ENCODE results near the gene DUSP2.
A peak's percentile ranks its signal among the peaks of the same experiment; 100 is the strongest.
"Not testable (repeated sequence)": the region's sequence is repeated elsewhere in the genome, so short reads cannot be mapped to it uniquely, and the experiment has no call there.

DUSP2 gene

GRCh38 chr2:96161898-96162297, 16.7 kb upstream of the DUSP2 start:
- no peak for DNase-seq

- DNase-seq, result not testable (repeated sequence)
Observed at GRCh38 chr2:96160366-96160765, 15.1 kb upstream of the DUSP2 start.

DNA sequence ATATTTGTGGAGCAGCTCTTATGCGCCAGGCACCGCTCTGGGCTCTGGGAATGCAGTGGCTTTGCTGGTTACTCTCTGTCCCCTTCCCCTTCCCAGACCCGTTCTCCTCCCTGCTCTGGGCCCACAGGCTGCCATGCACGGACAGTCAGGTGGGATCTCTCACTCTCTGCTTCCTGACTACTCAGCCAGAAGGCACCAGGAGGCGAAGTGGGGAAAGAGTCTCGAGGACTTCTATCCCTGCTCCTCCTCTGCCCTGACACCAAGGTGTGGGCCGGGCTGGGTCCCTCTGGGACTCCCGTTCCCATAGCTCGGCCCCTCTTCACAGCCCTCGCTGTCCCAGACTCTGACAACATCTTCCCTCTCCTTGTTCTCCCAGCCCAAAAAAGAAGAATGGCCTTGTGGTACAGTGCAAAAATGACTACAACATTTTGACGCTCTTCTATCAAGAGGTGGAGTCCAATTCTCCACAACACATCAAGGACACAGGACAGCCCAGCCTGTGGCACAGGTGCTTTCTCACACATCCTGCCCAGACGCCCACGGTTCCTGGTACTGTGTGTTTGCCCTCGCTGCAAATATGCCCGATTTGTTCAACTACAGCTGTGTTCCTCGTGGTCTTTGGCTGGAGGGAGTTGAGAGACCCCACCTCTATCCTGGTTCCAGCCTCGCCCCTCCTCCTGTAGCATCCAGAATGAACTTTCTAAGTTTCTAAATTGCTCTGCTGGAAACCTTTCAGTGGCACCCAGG, 14.0 kb upstream of the DUSP2 start:
- DNase-seq, result no peak

DNA sequence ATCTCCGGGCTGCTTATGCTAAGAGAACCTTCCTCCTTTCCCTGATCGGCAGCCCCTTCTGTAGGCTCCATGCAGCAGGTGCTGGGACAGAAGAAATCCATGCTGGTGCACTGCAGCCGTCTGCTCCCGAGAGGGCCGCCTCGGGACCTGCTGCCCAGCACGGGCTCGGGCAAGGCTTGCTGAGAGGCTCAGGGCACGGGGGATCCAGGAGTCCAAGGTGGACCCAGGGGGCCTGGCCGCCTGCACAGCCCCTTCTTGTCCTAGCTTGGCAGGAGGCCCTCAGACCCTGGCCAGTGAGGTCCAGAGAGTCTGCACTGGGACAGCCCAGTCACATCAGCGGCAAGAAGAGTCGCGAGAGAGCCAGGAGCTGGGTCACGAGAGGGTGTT, 13.3 kb upstream of the DUSP2 start:
- DNase-seq, result no peak

GRCh38 chr2:96157649-96158553, 12.7 kb upstream of the DUSP2 start:
- no peak for DNase-seq

DNA sequence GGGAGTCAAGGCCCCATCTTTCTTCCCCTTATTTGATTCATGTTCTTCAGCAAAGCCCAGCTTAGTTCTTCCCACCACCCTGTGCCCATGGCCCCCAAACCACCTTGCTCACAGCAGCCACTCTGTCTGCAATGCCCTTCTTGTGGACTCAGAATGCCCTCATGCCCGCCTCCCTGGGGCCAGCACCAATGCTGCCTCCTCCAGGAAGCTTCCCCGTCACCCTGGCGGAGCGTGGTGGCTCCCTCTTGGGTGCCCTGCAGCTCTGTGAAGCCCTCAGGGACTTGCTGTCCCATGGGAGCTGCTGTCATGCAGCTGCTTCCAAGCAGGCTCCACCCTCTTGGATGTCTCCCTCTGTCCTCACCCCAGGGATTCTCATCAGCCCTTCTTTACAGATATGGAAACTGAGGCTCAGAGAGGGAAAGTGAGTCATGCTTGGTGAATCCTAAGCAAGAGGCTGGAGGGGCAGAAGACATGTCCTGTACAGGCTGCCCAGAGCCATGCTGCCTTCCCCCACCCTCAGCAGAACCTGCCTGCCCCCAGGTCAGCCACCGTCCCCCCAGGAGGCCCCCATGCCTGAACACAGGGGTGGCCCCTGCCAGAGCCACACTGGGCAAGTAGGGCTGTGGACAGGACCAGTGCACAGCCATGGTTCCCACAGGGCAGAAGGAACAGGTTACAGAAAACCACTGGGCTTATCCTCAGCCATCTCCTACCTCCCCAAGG, 11.8 kb upstream of the DUSP2 start:
- no peak for DNase-seq

- DNase-seq, result no peak
Observed at GRCh38 chr2:96156011-96156820, 11.0 kb upstream of the DUSP2 start.

- no peak for DNase-seq
Observed at GRCh38 chr2:96154506-96155380, 9.5 kb upstream of the DUSP2 start.

GRCh38 chr2:96153991-96154431, 8.8 kb upstream of the DUSP2 start:
- DNase-seq, result no peak

DNA sequence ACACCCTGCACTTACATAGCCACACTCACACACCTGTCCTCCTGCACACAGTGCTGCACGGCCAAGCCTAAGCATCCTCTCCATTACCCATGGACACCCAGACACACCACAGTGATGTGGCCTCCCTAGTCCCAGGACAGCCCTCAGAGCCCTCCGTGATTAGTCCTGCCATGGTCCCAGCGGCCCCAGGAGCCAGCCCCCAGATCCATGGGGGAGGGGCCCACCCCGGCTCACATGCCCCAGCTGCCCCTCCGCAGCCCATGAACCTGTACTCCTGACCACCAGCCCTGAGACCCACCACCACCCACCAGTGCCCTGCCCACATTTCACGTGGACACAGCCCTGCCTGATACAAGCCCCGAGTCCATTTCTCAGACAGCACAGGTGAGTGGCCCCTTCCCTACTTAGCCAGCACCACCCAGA, 8.1 kb upstream of the DUSP2 start:
- DNase-seq, result no peak

- DNase-seq, result no peak
Observed at GRCh38 chr2:96152304-96153161, 7.3 kb upstream of the DUSP2 start.

DNA sequence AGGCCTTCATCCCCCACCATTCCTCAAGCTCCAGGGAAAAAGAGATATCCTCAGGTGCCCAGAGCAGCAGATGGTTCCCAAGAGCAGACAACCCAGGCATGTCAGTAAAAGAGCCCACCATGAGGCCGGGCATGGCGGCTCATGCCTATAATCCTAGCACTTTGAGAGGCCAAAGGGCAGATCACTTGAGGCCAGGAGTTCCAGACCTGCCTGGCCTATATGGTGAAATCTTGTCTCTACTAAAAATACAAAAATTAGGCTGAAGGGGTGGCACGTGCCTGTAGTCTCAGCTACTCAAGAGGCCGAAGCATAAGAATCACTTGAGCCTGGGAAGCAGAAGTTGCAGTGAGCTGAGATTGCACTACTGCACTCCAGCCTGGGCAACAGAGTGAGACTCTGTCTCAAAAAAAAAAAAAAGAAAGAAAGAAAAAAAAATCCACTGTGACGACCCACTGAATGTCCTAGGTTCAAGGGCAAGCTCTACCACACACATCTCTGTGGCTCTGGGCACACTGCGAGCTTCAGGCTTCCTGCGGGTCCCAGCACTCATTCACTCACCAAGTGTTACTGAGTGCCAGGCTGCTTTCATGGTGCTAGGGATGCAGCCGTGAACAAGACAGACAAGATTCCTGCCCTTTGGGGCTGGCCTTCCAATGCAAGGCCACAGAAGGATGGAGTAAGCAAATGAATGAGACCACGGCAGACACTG, 6.5 kb upstream of the DUSP2 start:
- DNase-seq, result no peak

DNA sequence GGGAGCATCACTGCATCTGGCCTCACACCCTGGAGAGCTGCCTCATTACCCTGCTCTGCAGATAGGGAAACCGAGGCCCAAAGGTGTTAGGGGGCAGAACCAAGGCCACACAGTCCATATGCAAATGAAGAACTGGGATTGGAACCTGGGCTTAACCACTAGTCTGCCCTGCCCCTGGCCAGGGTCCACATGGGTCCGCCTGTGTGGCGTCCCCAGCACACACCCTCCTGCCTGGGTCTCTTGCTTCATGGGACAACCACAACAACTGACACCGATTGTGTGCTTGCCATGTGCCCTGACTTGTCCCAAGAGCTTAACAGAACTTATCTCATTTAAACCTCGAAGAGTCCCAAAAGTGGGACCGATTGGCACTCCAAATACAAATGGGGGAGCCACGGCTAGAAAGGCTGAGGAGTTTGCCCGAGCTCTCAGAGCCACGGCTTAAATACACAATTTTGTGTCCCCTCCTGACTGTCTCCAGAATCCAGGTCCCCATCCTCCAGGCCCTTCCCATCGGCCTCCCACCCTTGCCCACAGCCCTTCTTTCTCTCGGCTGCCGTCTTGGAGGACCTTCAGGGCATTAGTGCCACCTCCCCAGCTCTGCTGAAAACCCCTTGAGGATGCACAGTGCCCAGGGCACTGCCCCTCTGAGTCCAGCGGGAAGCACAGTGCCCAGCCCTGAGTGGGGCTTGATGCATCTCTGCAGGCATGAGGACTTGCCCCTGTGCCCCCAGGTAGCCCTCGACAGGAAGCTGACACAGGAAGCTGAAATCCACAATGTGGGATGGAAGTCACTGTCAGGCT, 5.8 kb upstream of the DUSP2 start:
- DNase-seq, result no peak

DNA sequence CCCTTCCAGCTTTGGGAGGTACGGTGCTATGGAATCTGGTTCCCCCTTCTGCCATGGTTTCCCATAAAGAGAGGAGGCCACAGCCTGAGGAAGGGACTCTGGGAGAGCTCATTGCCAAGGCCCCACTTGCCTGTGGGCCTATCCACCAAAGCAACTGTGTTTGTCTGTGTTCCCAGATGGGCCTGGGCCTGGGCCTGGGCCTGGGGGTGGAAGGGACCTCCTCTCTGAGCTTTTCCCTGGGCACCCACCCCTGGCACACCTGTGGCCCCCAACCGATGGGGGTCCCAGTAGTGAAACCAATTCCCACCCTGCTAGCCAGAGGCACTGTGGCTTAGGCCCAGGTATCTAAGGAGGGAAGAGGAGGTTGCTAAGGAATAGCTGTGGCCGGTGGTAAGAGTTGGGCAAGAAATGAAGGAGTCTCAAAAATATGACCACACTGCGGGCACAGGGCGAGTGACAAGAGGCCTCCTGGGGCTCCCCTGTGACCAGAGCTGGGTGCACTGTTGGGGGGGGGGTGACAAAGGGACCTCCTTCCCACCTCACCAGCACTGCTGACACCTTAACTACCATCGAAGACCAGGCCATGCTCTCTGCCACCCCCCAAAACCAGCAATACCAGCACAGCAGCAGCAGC, 4.9 kb upstream of the DUSP2 start:
- DNase-seq, result no peak

DNA sequence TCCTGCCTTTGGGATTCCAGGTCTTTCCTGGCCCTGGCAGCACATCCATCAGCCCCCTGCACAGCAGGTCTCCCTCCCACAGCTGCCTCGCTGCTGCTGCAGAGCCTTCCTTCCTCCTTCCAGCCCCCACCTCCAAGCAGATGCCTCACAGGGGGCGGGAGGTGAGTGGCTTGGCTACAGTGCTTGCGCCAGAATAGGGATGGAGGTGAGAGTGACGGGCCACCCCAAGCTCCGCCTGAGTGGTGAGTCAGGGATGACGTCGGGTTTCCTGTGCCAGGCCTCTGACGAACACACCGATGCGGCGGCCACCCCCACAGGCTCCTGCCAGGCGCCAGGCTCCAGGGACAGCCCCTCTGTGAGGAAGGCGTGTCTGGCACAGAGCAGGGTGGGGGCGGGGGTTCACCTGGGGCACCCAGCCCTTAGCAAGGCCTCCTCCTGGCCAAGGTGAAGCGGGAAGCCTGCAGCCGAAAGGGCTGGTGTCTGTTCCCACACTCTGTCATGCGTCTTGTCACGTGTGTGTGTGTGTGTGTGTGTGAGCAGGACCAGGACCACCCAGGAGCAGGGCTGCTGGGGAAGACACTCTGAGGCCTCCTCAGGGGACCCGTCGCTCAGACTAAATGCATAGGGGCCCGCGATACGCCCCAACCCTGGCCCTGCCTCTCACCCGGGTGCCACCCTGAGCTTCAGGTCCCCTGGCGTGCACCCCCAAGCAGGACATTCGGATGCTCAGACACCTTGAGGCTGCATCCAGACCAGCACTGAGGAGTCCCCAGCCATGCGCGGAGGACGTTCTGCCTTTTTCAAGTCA, 3.4 kb upstream of the DUSP2 start:
- peak; percentile 75 for DNase-seq

GRCh38 chr2:96147593-96148201, 2.5 kb upstream of the DUSP2 start:
- DNase-seq, result no peak

Data from HCEC 1CT (cell line).